HG02973 (cell line): ENCODE measurements around the gene COBL.

ENCODE experiments used
- ATAC-seq: cut with Tn5 transposase; IDR thresholded peaks from one replicate; pipeline ENCODE4 v1.9.1; 2021; ENCODE audit warnings: moderate library complexity; ENCODE audit not compliant: unreplicated experiment

COBL gene

GRCh38 chr7:51306761-51307160 is 9.8 kb downstream of the COBL start:
- no peak for ATAC-seq

DNA sequence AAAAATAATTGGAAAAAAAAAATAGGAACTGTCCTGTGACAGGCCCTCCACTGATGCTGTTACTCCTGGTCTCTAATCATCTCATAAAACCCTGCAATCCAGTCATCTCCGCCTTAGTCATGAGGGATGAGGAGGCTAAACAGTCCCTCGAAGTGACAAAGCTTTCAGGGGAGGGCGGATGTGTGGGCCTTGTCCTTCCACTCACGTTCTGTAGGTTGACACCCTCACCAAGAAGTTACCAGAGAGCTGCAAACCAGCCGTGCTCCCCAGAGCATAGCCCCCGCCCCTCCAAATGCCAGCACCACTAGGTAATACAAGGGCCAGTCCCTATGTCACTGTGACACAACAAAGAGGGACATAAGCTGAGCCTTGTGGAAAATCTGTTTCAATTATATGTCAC is 11.9 kb downstream of the COBL start:
- no peak for ATAC-seq

GRCh38 chr7:51303142-51303525 is 13.5 kb downstream of the COBL start:
- no peak for ATAC-seq

DNA sequence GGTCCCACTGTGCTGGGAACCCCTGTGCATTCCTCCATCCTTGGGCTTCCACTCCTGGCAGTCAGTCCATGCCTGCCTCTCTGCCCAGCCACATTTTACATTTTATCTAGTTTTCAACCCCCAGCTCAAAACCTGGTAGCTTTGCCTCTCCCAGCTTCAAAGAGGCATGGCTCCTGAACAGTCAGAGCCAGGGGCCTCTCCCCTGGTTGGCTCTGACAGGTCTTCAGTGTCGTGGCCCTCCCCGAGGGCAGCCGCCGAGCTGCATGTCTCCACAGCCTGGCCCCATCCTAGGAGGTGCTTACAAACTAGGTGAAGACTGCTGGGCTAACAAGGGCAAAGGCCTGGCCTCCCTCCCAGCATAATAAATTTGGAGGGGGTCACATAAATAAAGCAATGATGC is 14.8 kb downstream of the COBL start:
- no peak for ATAC-seq

DNA sequence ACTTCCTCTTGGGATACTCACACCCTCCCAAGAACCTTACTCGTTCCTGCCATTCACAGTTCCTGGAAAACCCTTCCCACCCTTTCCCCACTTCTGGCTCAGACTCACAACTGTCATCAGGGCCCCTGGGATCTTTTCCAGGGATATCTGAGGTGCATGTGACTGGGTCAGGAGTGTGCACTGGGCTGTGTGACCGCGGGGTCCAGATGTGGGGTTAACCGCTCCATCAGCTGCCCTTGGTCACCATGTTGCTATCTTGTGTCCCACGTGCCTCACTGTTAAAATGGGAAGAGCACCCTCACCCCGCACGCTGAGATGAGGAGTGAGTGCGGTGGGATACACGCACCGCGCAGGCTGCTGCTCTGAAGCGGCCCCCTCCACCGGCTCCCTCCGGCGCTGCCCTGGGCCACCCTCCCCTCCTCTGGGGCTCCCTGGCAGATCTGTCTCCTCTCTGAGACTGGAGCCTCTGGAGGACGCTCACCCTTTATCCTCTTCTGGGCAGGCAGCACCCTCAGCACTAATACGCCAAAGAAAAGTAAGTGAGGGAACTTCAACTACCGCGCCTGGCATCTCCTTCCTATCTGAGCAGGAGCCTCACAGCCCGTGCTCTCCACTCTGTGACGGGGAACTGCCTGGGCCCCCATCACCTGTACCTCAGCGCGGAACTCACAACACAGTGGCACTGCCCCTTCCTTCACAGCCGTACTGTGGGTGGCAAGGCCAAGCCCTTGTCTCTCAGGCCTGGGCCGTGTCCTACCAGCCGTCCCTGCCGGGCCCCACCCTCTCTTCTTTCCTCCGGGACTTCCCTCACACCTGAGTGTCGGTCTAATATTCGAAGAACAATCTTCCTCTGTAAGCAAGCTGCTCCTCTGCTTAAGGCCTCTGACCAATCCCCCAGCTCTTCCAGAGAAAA is 15.6 kb downstream of the COBL start:
- ATAC-seq = no peak

GRCh38 chr7:51299391-51300133 is 17.0 kb downstream of the COBL start:
- no peak for ATAC-seq

DNA sequence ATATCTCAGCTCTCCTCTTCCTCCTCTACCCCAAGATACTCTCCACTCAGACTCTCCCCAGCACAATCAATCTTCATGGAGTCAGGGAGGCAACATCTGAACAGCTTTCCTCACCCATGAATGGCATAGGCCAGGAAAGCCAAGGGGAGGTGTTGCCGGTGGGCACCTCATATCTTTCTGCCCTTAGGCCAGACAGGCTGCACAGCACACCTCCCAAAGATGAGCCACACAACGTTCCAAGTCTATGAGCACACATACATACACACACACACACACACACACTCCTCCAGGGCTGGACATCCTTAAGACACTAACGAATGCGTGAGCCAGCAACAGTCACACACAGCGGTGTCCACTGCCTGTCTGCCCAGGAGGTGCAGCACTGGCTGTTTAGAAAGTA is 17.7 kb downstream of the COBL start:
- ATAC-seq = no peak

- ATAC-seq = no peak
Measured at GRCh38 chr7:51297986-51298385, 18.6 kb downstream of the COBL start.

GRCh38 chr7:51295440-51296245 is 21.0 kb downstream of the COBL start:
- no peak for ATAC-seq

DNA sequence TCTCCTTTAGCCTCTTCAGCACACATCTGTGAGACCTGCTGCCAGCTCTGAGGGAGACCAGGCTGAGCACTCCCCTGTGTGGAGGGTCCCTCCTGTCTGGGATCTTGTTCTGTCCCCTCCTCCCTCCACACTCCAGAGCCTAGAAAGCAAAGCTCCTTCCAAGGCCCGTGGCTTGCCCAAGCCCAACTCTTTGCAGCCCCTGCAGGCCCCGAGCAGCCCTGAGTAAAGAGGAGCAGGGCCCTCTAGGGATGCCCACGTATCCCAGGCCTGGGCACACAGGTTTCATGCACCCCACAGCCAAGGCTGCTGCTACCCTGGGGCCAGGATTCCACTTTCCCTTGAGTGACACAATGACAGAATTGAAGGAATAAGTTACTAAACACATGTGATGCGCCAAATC is 24.0 kb downstream of the COBL start:
- no peak for ATAC-seq

DNA sequence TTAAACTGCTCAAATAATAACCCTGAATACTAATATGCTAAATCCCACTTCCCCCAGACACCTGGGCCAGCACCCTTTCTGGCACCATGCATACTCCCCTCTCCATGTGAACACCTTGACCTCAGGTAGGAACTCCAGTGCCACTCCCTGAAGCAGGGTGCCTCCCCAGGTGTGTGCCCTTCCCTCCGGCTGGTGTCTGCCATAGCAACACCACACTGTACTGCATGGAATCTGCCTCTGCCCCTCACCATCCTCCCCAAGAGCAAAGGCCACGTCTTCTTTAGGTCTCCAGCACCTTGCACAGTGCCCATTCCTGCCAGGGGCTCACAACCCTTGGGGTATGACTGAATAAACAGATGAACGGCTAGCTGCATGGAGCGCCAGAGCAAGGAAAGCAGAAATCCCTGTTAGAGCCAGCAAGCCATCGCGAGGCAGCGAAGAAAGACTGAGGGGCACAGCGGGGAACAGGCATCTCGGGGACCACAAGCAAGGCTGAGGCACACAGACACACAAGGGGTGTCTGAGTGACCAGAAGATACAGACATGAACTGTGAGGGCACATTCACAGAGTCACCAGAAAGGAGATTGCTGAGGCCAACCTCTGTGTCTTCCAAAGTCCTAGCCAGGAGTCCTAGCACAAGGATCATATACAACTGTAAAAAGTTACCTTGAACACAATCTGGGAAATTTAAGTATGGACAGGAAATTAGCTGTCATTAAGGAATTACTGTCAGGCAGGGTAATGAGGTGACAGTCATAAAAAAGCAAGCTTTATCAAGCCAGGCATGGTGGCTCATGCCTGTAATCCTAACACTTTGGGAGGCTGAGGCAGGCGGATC is 25.7 kb downstream of the COBL start:
- no peak for ATAC-seq

DNA sequence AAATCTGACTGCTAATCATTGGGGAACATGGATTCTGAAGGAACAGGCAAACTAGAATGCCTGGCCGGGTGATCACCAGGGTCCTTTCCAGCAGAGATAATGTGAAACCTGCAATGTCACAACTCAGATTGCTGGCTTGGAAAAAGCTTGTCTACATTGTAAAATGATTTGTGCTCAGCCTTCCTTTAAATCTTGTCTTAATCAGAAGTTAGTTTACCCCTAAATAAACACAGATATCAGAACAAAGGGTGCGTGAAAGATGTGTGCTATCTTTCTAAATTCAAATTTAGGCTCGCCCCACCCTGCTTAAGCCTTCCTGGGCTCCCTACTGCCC is 26.3 kb downstream of the COBL start:
- no peak for ATAC-seq

GRCh38 chr7:51289623-51290303 is 26.8 kb downstream of the COBL start:
- no peak for ATAC-seq

DNA sequence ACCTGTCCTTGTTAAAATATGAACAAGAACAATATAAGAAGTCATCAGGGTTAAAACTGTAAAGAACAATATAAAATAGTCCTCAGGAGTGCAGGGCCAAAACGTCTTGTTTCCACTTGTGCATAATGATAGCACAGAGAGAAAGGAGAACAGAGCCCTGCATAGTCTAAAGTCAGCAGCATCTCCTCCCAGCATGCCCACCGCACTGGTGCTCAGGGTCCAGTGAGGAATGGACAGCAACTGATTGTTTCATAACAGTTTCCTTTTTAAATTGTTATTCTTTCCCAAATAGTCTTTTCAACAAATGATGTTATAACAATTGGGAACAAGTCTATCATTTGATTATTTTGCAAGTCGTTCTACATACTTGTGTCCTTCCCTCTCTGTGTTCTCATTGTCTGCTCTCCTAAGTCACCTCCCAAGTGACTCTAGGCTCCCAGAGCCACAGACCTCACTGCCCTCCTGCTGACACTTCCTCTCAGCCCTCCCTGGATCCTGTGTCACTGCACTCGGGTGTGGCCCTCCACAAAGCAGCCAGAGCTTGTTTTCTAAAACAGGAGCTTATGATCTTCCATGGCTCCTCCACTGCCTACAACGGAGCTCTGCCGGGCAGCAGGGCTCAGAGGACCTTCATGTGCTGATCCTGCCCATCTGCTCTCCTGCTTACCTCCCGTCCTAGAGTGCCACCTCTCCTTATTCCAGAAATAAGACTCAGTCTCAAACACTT is 27.6 kb downstream of the COBL start:
- ATAC-seq = no peak

DNA sequence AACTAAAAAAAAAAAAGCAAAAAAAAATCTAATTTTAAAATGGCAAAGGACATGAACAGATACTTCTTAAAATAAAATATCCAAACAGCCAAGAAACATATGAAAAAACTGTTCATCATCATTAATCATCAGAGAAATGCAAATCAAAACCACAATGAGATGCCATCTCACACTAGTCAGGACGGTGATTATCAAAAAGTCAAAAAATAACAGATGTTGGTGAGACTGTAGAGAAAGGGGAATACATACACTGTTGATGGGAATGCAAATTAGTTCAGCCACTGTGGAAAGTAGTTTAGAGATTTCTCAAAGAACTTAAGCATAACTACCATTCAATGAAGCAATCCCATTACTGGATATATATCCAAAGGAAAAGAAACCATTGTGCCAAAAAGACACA is 30.2 kb downstream of the COBL start:
- ATAC-seq = no peak

DNA sequence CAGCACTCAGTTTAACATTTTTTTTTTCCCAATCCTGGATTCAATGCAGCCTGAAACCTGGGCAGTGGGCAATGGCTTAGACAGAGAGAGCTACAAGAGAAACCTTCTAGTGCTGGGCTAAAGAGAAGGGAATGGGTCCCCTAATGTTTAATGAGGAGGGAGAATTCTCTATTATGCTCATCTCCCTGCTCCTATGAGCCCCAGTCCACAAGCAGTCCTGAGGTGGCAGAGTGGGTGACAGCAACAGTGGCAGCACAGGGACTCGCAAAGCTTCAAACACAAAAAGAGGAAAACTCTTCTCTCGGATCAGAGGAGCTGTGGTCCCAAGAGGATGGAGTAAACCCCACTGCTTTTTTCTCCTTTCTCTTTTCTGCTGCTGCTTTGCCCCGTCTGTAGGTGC is 36.5 kb downstream of the COBL start:
- no peak for ATAC-seq

- ATAC-seq = no peak
Measured at GRCh38 chr7:51279391-51280023, 37.1 kb downstream of the COBL start.

- no peak for ATAC-seq
Measured at GRCh38 chr7:51278797-51279196, 37.8 kb downstream of the COBL start.

GRCh38 chr7:51276967-51277366 is 39.6 kb downstream of the COBL start:
- ATAC-seq = no peak
